NCI-H1092 treated with DMSO at 0.1 percent for 48 hours (cell line): Measurements from ENCODE around the gene KIRREL3.
A peak's percentile ranks its signal among the peaks of the same experiment; 100 is the strongest.

Source experiments
- DNase-seq: peaks from one replicate; lab custom pipeline; 2025; lab: John Stamatoyannopoulos, UW

The KIRREL3 gene

GRCh38 chr11:126419801-126420697 is 580.5 kb downstream of the KIRREL3 start:
- no peak for DNase-seq

GRCh38 chr11:126418887-126419286 is 581.7 kb downstream of the KIRREL3 start:
- no peak for DNase-seq

GRCh38 chr11:126417091-126417862 is 583.3 kb downstream of the KIRREL3 start:
- DNase-seq, result no peak

- DNase-seq, result peak; percentile 38
Observed at GRCh38 chr11:126416542-126417090, 584.0 kb downstream of the KIRREL3 start.

GRCh38 chr11:126415669-126416420 is 584.7 kb downstream of the KIRREL3 start:
- DNase-seq, result no peak

GRCh38 chr11:126415128-126415527 is 585.4 kb downstream of the KIRREL3 start:
- DNase-seq, result no peak

- DNase-seq, result no peak
Observed at GRCh38 chr11:126414615-126415014, 586.0 kb downstream of the KIRREL3 start.

GRCh38 chr11:126413843-126414405 is 586.6 kb downstream of the KIRREL3 start:
- no peak for DNase-seq

- DNase-seq, result no peak
Observed at GRCh38 chr11:126413426-126413825, 587.1 kb downstream of the KIRREL3 start.

- DNase-seq, result no peak
Observed at GRCh38 chr11:126411971-126412381, 588.6 kb downstream of the KIRREL3 start.

- no peak for DNase-seq
Observed at GRCh38 chr11:126410649-126411048, 589.9 kb downstream of the KIRREL3 start.

GRCh38 chr11:126409620-126409985 is 591.0 kb downstream of the KIRREL3 start:
- DNase-seq, result no peak

- no peak for DNase-seq
Observed at GRCh38 chr11:126408901-126409619, 591.5 kb downstream of the KIRREL3 start.

GRCh38 chr11:126408496-126408895 is 592.1 kb downstream of the KIRREL3 start:
- no peak for DNase-seq

- DNase-seq, result no peak
Observed at GRCh38 chr11:126407682-126408288, 592.8 kb downstream of the KIRREL3 start.

- no peak for DNase-seq
Observed at GRCh38 chr11:126407101-126407521, 593.5 kb downstream of the KIRREL3 start.

- DNase-seq, result no peak
Observed at GRCh38 chr11:126406368-126406767, 594.2 kb downstream of the KIRREL3 start.

- DNase-seq, result no peak
Observed at GRCh38 chr11:126405906-126406305, 594.7 kb downstream of the KIRREL3 start.

- no peak for DNase-seq
Observed at GRCh38 chr11:126405374-126405773, 595.2 kb downstream of the KIRREL3 start.

GRCh38 chr11:126404367-126404766 is 596.2 kb downstream of the KIRREL3 start:
- no peak for DNase-seq

GRCh38 chr11:126403658-126404057 is 596.9 kb downstream of the KIRREL3 start:
- DNase-seq, result no peak
